Measurements from ENCODE around the gene TTYH3. TPM values are rescaled to one million over a fixed set of nuclear protein-coding genes. Genes with fewer than 3 reads are reported as not detected.

The TTYH3 gene
- total and polyA plus RNA-seq, 9 of the 15 experiments (the other 6 are each of a cell fraction or from before 2014, with no cell fraction given) = 0.01 to 5.5 (median 1.1) TPM

- TF ChIP-seq, protein P1, sequence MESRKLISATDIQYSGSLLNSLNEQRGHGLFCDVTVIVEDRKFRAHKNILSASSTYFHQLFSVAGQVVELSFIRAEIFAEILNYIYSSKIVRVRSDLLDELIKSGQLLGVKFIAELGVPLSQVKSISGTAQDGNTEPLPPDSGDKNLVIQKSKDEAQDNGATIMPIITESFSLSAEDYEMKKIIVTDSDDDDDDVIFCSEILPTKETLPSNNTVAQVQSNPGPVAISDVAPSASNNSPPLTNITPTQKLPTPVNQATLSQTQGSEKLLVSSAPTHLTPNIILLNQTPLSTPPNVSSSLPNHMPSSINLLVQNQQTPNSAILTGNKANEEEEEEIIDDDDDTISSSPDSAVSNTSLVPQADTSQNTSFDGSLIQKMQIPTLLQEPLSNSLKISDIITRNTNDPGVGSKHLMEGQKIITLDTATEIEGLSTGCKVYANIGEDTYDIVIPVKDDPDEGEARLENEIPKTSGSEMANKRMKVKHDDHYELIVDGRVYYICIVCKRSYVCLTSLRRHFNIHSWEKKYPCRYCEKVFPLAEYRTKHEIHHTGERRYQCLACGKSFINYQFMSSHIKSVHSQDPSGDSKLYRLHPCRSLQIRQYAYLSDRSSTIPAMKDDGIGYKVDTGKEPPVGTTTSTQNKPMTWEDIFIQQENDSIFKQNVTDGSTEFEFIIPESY (CRISPR knock-in tag; IDR thresholded peaks at IDR 0.05) = peak; percentile 98
- TF ChIP-seq, protein P2, sequence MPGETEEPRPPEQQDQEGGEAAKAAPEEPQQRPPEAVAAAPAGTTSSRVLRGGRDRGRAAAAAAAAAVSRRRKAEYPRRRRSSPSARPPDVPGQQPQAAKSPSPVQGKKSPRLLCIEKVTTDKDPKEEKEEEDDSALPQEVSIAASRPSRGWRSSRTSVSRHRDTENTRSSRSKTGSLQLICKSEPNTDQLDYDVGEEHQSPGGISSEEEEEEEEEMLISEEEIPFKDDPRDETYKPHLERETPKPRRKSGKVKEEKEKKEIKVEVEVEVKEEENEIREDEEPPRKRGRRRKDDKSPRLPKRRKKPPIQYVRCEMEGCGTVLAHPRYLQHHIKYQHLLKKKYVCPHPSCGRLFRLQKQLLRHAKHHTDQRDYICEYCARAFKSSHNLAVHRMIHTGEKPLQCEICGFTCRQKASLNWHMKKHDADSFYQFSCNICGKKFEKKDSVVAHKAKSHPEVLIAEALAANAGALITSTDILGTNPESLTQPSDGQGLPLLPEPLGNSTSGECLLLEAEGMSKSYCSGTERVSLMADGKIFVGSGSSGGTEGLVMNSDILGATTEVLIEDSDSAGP (CRISPR knock-in tag; IDR thresholded peaks at IDR 0.05) = no peak
Measured at GRCh38 chr7:2611401-2611800, 20.4 kb upstream of the TTYH3 start (continued).

DNA sequence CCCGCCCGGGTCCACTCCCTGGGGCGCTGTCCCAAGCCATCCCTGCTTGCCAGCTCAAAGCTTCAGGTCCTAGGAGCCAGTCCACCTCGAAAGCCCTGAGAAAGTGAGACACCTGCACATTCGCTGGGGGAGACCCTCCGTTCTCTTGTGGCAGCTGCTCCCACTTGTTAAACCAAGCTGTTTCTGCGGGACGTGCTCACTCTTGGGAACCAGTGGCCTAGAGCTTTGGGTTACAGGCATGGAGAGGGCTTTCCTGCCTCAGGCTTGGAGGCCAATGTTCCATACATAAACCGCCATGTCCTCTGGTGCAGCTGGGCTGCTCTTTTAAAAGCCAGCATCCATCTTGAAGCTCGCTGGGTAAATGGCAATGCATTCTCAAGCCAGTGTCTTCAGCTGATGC lies 19.9 kb upstream of the TTYH3 start:
- intact Hi-C loops (cut with micrococcal nuclease) = no loop called here

More for the DNA sequence above, 19.9 kb upstream of the TTYH3 start:
- peaks cover 10 to 38% of the 10 kb centered on the region in 2 experiments; a peak in 4 of 5 replicates for H3K4me1 ChIP-seq (replicated peaks in 1 of 2; ENCODE audit: control insufficient read depth in 2 of 2, insufficient read depth in 2 of 2, low read length in 2 of 2)
- ATAC-seq = no peak
- H2AFZ ChIP-seq (ENCODE audit: low read depth, low read length) = 0 out of 2 replicates have a peak overlapping the region, but pooled peaks have one; percentile 49
- no peaks in the 10 kb centered on the region for H3K79me2 ChIP-seq (ENCODE audit: control insufficient read depth, insufficient read depth, low read length)
- in situ Hi-C loops (cut with MboI) = no loop called here
- H3K9me1 ChIP-seq (ENCODE audit: control insufficient read depth, insufficient read depth, low read length) = no peaks in the 10 kb centered on the region
- H3K4me3 ChIP-seq = no peak overlapping the region
- TF ChIP-seq POLR3G (IDR thresholded peaks at IDR 0.05; ENCODE audit: extremely low read depth, insufficient read length, insufficient replicate concordance) = no peak
- TF ChIP-seq HOXB6 (CRISPR knock-in tag; IDR thresholded peaks at IDR 0.05; ENCODE audit: borderline replicate concordance) = no peak
- 0 out of 4 replicates have a peak, but pooled peaks of 1 of the 2 experiments have one; percentile 13 for TF ChIP-seq FOXA3 (CRISPR knock-in tag; conservative IDR thresholded peaks at IDR 0.05 in 1 of 2, IDR thresholded peaks at IDR 0.05 in 1 of 2)
- no peak for TF ChIP-seq ZNF830 (CRISPR knock-in tag; IDR thresholded peaks at IDR 0.05)
- BruUV-seq (replicated peaks) = no TSS peak
- H3K27ac ChIP-seq (ENCODE audit: extremely low read depth, low read depth, low read length) = no peak overlapping the region
- FAIRE-seq = no peak
- POLR2A ChIA-PET = interaction anchor here (0.6 to 1.1 kb wide), 4 partner anchors 9 to 26 kb away, joined by 3 read pairs; partner anchors contain the start of gene TTYH3
- 0 out of 2 replicates have a peak, but pooled peaks cover 6% of the 10 kb centered on the region for H4K20me1 ChIP-seq (replicated peaks; ENCODE audit: control insufficient read depth, insufficient read depth, low read length)
- CTCF ChIA-PET (ENCODE audit: low intra/inter-chr PET ratio) = interaction anchor here (0.6 kb wide), 1 partner anchor 57 kb away, joined by 3 read pairs; no protein-coding TSS in a partner anchor
- no peaks in the 10 kb centered on the region for H3K36me3 ChIP-seq (ENCODE audit: control insufficient read depth, insufficient read depth, low read length)
- H3K9ac ChIP-seq (ENCODE audit: insufficient read depth in 1 of 2, low read depth in 2 of 2, low read length in 2 of 2) = peak overlapping the region in 1 of 2 experiments; percentile 77; a peak in 2 of 4 replicates
- no peaks in the 10 kb centered on the region for H3K27me3 ChIP-seq (ENCODE audit: control insufficient read depth in 2 of 2, insufficient read depth in 2 of 2, low read length in 2 of 2)
- H3K4me2 ChIP-seq (ENCODE audit: insufficient read depth, low read length) = peak overlapping the region; percentile 8; the same call in 1 of the 2 replicates
- H3K9me3 ChIP-seq (replicated peaks; ENCODE audit: control insufficient read depth, insufficient read depth, low read depth, low read length) = no peaks in the 10 kb centered on the region
- DNase-seq (ENCODE audit: extremely low read depth in 1 of 4, low spot score in 3 of 4) = no peak
- WGBS (ENCODE audit: insufficient coverage, low coverage, missing lambda C conversion rate) = 30% methylated on average over 9 of the region's 10 CpGs
